NCI-H2227 treated with DMSO at 0.1 percent for 48 hours (cell line): ENCODE measurements around the gene TMC8.
"Not testable (repeated sequence)": the region's sequence is repeated elsewhere in the genome, so short reads cannot be mapped to it uniquely, and the experiment has no call there.

Experiments
- DNase-seq: peaks from one replicate; lab custom pipeline; 2025; lab: John Stamatoyannopoulos, UW

Gene TMC8

DNA sequence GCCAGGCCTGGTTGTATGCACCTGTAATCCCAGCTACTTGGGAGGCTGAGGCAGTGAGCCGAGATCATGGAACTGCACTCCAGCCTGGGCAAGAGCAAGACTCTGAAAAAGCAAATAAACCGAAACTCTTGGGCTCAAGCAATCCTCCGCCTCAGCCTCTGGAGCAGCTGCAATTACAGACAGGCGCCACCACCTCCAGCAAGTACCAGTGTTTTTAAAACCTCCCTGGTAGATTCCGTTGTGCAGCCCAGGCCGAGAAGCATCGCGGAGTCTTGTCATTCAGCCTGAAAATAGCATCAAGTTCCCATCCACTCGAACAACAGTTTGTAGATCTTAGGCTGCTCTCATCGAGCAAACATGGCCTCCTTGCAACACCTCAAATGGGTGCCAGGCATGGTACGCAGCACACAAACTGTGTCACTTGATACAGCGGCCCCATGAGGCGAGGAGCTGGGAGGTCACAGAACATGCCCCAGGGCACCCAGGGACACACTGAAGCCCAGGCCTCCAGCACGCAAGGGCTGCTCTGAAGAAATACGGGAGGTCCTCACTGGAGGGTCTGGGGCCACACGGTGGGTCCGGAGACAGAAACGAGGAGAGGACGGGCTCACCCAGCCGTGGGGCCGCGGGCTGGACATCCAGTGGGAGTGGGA is 20.1 kb upstream of the TMC8 start:
- DNase-seq: peak; percentile 15

- no peak for DNase-seq
Observed at GRCh38 chr17:78111016-78111726, 19.4 kb upstream of the TMC8 start.

- DNase-seq: no peak
Observed at GRCh38 chr17:78111727-78112517, 18.6 kb upstream of the TMC8 start.

DNA sequence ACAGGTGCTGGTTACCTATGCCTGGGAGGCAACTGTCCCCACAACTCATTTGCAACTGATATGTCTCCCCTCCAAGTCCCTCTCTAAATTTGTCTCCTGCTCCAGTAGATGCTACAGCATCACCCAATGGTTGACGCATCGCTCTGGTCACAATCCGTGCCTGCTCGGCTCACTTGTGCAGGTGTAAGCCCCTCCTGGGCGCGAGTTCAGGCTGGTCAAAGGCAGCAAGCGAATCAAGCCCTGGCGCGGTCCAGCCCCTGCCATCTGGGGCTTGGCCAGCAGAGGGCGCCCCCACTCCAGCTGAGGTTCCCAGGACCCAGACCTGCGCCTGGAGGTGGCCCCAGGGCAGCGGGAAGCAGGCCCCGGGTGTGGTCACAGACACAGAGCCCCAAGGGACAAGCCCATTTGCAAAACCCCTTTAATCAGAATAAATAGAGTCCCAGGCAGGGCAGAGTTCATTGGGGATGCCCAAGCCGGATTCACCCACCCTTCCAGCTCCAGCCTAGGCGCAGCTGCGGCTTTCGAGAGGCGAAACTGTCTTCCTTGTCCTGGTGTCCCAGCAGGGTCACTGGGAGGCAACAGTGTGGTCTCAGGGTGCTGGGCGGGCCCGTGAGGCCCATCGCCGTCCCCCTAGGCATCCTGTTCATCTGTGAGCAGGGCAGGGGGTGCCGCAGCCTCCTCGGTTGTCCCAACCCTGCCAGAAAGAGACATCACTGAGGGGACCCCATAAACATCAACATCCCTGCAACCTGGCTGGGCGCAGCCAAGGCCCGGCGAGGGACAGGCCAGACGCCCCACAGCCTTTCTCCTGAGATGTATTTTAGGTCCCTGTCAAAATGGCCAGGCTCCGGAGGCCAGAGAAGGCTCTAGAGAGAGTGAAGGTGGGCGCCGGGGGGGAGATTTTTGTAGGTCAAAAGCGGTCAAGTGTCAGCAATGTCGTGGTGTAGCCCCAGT is 17.8 kb upstream of the TMC8 start:
- DNase-seq: peak; percentile 59

DNA sequence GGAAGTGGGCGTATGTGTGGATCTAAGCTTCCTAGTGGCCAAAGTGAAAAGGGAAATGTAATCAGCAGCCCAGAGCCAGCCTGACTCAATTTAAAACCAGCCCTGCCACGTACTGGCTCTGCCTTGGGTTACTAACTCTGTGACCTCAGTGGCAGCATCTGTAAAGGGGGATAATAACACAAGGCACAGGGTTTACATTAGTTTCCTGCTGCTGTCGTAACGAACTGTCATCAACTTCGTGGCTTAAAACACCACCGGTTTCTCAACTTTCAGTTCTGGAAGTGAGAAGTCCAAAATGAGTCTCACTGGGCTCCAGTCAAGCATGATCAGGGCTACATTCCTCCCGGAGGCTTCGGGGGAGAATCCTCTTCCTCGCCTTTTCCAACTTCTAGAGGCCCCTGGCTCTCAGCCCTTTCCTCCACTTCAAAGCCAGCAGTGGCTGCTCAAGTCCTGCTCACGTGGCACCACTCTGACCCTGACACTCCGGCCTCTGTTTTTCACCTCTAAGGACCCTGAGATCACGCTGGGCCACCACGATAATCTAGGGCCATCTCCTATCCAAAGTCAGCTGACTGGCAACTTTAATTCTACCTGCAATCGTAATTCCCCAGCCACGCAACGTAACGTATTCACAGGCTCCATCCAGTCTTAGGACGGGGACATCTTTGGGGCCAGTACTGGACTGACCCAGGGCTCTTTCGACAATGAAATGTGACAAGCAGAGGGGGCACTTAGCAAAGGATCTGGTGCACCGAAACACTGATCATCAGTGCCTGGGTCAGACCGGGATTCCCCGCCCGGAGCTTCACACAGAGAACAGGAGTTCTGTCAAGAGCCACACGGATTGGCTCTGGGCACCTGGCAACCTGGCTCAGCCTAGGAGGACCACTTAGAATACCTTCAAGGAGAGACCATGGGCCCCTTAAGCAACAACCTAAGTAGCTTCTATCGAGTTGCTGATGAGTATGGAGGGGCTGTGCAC is 16.5 kb upstream of the TMC8 start:
- no peak for DNase-seq

- no peak for DNase-seq
Observed at GRCh38 chr17:78114831-78115723, 15.5 kb upstream of the TMC8 start.

DNA sequence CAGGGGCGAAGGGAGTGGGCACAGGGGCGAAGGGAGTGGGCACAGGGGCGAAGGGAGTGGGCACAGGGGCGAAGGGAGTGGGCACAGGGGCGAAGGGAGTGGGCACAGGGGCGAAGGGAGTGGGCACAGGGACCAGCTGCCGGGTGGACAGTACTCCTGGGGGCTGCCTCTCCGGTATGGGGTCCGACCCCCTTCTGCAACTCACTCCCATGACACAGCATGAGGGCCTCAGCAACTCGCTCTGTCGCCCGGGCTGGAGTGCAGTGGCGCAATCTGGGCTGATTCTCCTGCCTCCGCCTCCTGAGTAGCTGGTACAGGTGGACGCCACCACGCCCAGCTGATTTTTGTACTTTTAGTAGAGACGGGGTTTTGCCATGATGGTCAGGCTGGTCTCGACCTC is 14.8 kb upstream of the TMC8 start:
- not testable (repeated sequence) for DNase-seq

GRCh38 chr17:78116411-78116810 is 14.2 kb upstream of the TMC8 start:
- no peak for DNase-seq

- DNase-seq: peak; percentile 36
Observed at GRCh38 chr17:78117027-78117981, 13.3 kb upstream of the TMC8 start.

DNA sequence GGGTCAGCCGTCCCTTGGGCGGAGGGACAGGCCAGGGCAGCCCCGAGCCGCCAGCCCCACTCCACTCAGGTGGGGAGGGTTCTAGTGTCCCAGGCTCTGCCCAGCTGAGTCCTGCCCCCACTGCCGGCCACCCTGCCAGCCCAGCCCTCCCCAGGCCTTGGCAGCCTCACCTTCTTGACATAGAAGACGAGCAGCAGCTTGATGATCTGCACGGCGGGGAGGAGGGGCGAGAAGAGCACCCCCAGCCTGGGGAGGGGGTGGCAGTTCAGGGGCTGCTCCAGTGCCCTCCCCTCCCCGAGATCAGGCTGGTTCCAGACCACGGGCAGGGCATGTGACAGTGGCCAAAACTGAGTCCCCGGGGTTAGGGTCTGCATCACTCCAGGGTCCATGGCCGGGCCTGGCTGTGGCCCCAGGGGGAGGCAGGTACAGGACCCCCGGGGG is 11.8 kb upstream of the TMC8 start:
- no peak for DNase-seq

GRCh38 chr17:78120537-78120936 is 10.0 kb upstream of the TMC8 start:
- DNase-seq: no peak

DNA sequence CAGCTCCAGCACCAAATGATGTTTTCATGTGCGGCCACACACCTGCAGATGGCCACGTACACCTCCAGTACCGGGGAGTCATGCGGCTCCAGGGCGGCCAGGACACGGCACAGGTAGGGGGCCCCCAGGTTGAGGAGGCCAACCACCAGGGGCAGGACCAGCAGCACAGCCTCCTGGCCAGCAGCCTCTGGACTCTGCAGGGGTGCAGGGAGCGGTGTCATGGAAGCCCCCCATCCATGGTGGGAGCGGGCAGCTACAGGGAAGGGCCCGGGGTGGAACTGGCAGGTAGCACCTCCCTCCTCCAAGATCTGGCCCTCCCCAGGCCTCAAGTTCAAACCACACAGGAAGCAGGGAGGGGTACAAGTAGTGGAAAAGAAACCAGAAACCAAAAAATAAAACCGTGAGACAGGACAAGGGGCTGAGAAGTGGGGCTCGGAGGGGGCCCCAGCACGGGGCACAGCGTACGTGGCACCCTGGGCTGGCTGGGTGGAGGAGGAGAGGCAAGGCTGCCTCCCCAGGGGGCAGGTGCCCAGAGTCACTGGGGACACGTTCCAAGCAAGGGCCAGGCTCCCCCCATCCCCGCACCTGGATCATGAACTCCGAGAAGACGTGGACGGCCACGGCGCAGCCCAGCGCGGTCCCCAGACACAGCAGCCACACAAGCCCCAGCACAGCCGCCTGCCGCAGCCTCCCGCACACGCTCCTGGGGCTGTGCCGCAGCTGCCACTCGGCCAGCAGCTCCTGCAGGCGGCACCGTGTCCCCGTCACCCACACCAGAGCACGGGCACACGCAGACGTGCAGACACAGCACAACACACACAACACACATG is 9.4 kb upstream of the TMC8 start:
- no peak for DNase-seq

DNA sequence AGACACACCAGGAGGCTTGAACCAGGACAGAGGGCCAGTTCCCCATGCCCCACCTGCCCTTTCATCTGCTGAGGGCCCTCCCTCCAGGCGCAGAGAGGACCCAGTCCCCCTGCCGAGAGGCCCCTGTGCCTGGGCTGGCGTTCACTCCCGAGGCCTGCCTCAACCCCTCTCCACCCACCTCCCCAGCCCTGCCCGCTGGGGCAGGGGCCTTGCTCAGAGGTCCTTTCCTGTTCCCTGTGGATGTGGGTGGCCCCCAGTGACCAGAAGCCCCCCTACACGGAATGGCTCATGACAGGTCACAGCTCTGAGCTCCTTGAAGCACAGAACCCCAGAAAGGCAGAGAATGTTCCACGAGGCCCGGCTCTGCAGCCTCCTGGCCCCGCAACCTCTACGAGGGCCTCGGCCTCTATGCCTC is 8.8 kb upstream of the TMC8 start:
- no peak for DNase-seq

DNA sequence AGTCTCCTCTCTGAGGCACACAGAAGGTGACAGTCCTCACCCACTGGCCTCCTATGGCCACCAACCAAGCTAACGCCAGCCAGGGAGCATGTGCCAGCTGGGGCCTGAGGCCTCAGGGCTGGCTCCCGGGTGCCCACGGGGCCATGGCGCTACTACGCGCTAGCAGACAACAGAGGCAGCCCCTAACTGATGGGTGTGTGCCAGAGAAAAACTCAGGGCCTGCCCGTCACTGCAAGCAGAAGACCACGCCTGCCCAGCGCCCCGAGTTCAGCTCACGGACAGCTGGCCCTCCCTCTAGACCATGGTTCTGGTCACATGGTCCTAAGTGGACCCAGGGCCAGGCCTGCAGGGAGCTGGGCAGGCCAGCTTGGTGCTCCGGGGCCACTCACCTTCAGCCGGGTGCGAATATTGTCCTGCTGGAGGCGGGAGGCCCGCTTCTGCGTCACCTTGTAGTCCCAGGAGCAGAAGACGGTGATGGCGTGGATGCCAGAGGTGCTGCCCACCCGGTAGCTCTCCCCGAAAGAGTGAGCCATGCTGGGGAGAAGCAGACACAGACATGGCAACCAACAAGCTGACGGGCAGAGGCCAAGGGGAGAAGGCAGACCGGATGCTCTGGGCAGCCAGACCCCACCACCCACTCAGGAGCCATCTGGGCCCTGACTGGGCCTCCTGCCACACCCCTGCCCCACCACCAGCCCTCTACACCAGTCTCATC is 8.2 kb upstream of the TMC8 start:
- no peak for DNase-seq

DNA sequence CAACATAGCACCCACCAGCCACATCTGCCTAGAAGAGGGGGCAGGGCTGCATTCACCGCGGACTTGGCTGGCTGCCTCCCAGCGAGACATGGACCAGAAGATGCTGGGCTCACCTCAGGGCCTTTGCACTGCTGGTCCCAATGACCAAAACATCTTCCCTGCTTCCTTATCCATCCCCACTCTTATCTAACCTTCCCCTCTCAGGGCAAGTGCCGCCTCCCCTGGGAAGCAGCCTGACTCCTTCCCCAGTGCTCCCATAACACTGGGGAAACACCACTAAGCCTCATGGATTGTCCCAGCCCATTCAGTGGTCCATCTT is 7.7 kb upstream of the TMC8 start:
- DNase-seq: no peak

DNA sequence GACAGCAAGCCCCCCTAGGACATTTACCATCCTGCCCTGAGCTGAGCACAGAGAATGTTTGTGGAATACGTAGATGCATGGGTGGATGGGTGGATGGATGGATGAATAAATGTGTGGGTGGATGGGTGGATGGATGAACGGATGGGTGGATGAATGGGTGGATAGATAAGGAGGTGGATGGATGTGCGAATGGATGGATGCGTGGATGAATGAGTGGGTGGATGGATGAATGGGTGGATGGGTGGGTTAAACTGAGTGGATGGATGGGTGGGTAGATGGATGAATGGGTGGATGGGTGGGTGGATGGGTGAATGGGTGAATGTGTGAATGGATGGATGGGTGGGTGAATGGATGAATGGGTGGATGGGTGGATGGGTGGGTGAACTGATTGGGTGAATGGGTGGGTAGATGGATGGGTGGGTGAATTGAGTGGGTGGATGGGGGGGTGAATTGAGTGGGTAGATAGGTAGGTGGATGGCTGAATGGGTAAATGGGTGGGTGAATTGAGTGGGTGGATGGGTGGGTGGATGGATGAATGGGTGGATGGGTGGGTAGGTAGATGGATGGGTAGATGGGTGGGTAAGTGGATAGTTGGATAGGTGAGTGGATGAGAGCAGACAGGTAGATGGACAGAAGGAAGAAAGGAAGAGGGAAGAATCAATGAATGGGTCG is 7.2 kb upstream of the TMC8 start:
- no peak for DNase-seq
